HS-27A (cell line): ENCODE measurements around the gene MAGI2.
"Not testable (repeated sequence)": the region's sequence is repeated elsewhere in the genome, so short reads cannot be mapped to it uniquely, and the experiment has no call there.

Experiments used
- DNase-seq: peaks from one replicate; pipeline ENCODE4 v3.0.0-alpha.2; 2012; ENCODE audit warnings: low read depth, missing footprints

Gene MAGI2

GRCh38 chr7:78296046-78296597, 1157.3 kb downstream of the MAGI2 start:
- no peak for DNase-seq

GRCh38 chr7:78289471-78289870, 1164.0 kb downstream of the MAGI2 start:
- DNase-seq, result not testable (repeated sequence)

GRCh38 chr7:78284945-78285344, 1168.5 kb downstream of the MAGI2 start:
- DNase-seq, result no peak

GRCh38 chr7:78280276-78280675, 1173.2 kb downstream of the MAGI2 start:
- no peak for DNase-seq

- DNase-seq, result no peak
Measured at GRCh38 chr7:78279457-78279856, 1174.0 kb downstream of the MAGI2 start.

- peak; percentile 68 for DNase-seq
Measured at GRCh38 chr7:78279032-78279431, 1174.4 kb downstream of the MAGI2 start.

GRCh38 chr7:78267141-78267540, 1186.3 kb downstream of the MAGI2 start:
- no peak for DNase-seq

- no peak for DNase-seq
Measured at GRCh38 chr7:78265486-78265885, 1188.0 kb downstream of the MAGI2 start.

- no peak for DNase-seq
Measured at GRCh38 chr7:78265071-78265470, 1188.4 kb downstream of the MAGI2 start.

- no peak for DNase-seq
Measured at GRCh38 chr7:78264105-78264504, 1189.4 kb downstream of the MAGI2 start.

- DNase-seq, result no peak
Measured at GRCh38 chr7:78261739-78262138, 1191.7 kb downstream of the MAGI2 start.

GRCh38 chr7:78261302-78261701, 1192.2 kb downstream of the MAGI2 start:
- no peak for DNase-seq

- no peak for DNase-seq
Measured at GRCh38 chr7:78260826-78261225, 1192.6 kb downstream of the MAGI2 start.

GRCh38 chr7:78254726-78255055, 1198.8 kb downstream of the MAGI2 start:
- no peak for DNase-seq

- DNase-seq, result no peak
Measured at GRCh38 chr7:78253850-78254725, 1199.4 kb downstream of the MAGI2 start.

- DNase-seq, result no peak
Measured at GRCh38 chr7:78248867-78249266, 1204.6 kb downstream of the MAGI2 start.

GRCh38 chr7:78247910-78248689, 1205.4 kb downstream of the MAGI2 start:
- DNase-seq, result no peak

- not testable (repeated sequence) for DNase-seq
Measured at GRCh38 chr7:78240179-78240578, 1213.3 kb downstream of the MAGI2 start.

- no peak for DNase-seq
Measured at GRCh38 chr7:78234634-78235033, 1218.8 kb downstream of the MAGI2 start.

- no peak for DNase-seq
Measured at GRCh38 chr7:78232806-78233205, 1220.7 kb downstream of the MAGI2 start.

- no peak for DNase-seq
Measured at GRCh38 chr7:78226059-78226719, 1227.3 kb downstream of the MAGI2 start.

GRCh38 chr7:78225534-78225933, 1227.9 kb downstream of the MAGI2 start:
- no peak for DNase-seq
